Muscle of back (tissue), 11 donors: Measurements from ENCODE around the gene TRAF2. TPM values are rescaled to one million over a fixed set of nuclear protein-coding genes. Genes with fewer than 3 reads are reported as not detected.
A peak's percentile ranks its signal among the peaks of the same experiment; 100 is the strongest.

Source experiments
- DNase-seq, 3 donors: peaks; one replicate each; pipeline versions ENCODE4 v3.0.0 to v3.0.0-alpha.2; 2013
- polyA plus RNA-seq, 10 donors: library from polyadenylated mRNA; unstranded; fragments of 120-200 nt; gene quantifications; one replicate each; pipeline ENCODE4 v1.2.1, GENCODE V29; 2013; ENCODE audit not compliant: insufficient read length in 10 of 10

Gene TRAF2
- polyA plus RNA-seq, 10 donors = 8.1 to 10.7 (median 9.6) TPM

GRCh38 chr9:136935651-136936050 is 49.3 kb downstream of the TRAF2 start:
- no peak for DNase-seq

- peak in 1 of 3 donors; percentile 0 for DNase-seq
Observed at GRCh38 chr9:136936645-136937170, 50.4 kb downstream of the TRAF2 start.

- DNase-seq = peak in 1 of 3 donors; percentile 1
Observed at GRCh38 chr9:136937186-136938001, 51.1 kb downstream of the TRAF2 start.

- peak in 1 of 3 donors; percentile 0 for DNase-seq
Observed at GRCh38 chr9:136939431-136939995, 53.2 kb downstream of the TRAF2 start.

GRCh38 chr9:136939996-136940525 is 53.7 kb downstream of the TRAF2 start:
- peak in 1 of 3 donors; percentile 3 for DNase-seq

GRCh38 chr9:136940526-136941230 is 54.4 kb downstream of the TRAF2 start:
- DNase-seq = peak in 1 of 3 donors; percentile 0

GRCh38 chr9:136941231-136942111 is 55.2 kb downstream of the TRAF2 start:
- no peak for DNase-seq

- DNase-seq = peak in 1 of 3 donors; percentile 6
Observed at GRCh38 chr9:136942112-136942880, 56.0 kb downstream of the TRAF2 start.

- peak in 1 of 3 donors; percentile 5 for DNase-seq
Observed at GRCh38 chr9:136942881-136943230, 56.5 kb downstream of the TRAF2 start.

GRCh38 chr9:136943291-136944211 is 57.2 kb downstream of the TRAF2 start:
- peak in 1 of 3 donors; percentile 7 for DNase-seq

GRCh38 chr9:136944212-136944518 is 57.8 kb downstream of the TRAF2 start:
- no peak for DNase-seq

- peak; percentile 95 to 98 (median 97) for DNase-seq
Observed at GRCh38 chr9:136944519-136945332, 58.4 kb downstream of the TRAF2 start, which contains the start of the genes C8G and FBXW5. C8G (plus strand) TSS chr9:136945243; CDS start chr9:136945321, 78 bp downstream. FBXW5 (minus strand) TSS chr9:136944738; CDS start chr9:136944083, 655 bp downstream.

- DNase-seq = no peak
Observed at GRCh38 chr9:136945333-136946227, 59.3 kb downstream of the TRAF2 start.

GRCh38 chr9:136946228-136947027 is 60.1 kb downstream of the TRAF2 start:
- DNase-seq = peak in 1 of 3 donors; percentile 30

- peak in 1 of 3 donors; percentile 51 for DNase-seq
Observed at GRCh38 chr9:136947028-136947891, 60.9 kb downstream of the TRAF2 start.
